Measurements from ENCODE around the gene EIF2S2.
A peak's percentile ranks its signal among the peaks of the same experiment; 100 is the strongest.

The EIF2S2 gene

DNA sequence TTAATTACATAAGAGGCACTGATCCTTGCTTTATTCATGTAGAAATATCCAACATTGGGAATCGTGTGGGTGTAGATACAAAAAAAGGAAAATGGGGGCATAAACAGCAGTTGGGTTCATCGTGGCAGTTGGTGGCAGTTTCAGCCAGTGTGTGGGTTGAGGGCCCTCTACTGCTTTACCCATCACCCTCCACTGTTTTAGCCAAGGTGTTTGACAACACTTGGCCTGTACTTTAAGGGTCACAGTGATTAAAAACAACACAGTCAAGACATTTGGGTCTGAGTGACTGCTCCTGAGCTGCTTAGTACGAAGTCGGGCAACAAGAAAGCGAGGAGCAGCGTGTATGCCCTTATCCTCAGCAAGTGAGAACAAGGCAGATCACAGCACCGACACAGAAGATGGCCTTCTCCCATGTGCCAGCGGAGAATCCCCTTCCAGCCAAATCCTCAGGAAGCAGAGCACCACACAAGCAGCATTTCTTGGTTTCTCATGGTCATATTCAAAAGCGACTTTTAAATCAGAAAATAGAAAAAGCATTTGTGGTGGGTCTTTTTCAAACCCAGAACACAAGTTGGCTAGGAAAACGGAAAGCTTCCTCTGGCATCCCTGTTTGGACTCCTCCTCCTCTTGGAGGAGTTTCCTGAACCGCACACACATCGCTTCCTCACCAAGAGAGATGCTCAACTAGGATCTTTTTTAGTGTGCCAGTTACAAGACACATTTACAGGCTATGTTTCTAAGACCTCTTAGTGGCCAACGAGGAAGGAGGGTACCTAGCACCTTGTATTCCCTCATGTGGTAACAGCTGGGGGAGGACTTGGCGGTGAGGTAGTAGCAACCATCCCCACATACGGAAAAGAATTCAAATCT, 23.5 kb downstream of the EIF2S2 start:
- DNase-seq: no peak

DNA sequence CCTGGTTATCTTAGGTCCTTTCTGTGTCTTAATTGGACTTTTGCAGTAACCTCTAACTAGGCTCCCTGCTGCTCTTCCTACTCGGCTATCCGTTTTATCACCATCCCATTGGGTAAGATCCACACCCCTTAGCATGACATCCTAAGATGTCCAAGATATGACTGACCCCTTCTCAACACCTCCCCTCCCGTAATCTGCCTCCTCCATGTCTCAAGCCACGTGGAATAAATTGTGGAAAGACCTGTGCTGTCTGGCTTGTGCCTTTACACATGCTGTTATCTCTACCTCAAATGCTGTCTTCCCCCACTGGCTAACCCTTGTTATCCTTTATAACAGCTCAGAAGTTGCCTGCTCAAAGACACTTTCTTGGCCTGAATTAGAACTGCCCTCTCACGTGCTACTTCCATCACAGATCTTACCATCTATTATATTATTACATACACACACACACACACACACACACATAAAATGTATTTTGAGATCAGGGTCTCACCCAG, 26.5 kb downstream of the EIF2S2 start:
- DNase-seq: no peak

DNA sequence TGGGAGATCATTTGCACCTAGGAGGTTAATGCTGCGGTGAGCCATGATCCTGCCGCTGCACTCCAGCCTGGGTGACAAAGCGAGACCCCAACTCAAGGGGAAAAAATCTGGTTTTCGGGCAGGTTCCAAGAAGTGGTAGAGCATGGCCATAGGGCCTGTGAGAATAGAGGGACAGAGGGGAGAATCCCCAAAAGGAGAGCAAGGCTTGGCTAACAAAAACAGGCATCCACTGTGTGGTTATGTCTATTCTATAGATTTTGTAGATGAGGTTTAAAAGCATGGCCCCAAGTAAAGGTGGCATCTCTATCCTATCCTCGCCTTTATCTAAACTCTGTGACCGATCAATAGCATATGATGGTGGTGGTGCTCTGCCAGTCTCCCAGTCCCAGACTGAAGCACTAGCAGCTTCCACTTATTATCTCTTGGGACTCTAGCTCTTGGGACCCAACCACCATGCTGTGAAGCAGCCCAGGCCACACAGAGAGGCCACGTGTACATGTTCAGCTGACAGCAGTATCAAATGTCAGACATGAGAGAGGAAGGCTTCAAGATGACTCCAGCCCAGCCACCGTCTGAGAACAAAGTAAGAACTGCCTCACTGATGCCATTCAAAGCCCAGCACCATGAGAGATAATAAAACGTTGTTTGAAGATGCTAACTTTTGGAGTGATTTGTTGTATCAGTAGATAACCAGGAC, 27.7 kb downstream of the EIF2S2 start:
- no peak for DNase-seq

DNA sequence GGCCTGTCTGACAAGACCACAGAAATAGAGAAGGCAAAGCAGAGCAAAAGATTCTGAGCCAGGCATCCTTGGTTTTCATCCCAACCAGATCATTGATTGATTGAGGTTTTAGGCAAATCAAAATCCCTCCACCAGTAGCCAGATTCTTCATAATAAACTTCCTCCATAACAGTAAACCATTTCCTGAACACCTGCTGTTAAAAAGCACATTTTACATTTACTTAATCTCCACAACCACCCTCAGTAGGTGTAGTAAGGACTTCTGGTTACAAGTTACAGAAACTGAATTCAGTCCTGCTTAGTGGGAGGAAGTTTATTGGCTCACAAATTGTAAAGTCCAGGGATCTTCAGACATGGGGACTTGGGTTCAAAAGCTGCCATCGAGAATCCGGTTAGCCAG, 28.3 kb downstream of the EIF2S2 start:
- DNase-seq: no peak

DNA sequence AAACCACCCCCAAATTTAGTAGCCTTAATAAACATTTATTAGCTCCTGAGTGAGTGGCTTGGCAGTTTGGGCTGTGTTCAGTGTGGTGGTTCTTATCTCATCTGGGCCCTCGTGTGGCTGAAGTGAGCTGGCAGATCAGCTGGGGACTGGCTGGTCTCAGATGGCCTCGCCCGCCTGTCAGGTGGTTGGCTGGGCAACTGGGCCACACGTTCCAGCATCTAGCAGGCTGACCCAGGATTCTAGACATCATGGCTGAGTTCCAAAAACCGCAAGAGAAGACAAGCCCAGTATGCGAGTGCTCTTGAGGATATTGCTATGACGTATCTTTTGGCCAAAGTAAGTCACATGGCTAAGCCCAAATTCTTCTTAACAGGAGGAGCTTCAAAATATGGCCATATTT, 28.9 kb downstream of the EIF2S2 start:
- DNase-seq: no peak

DNA sequence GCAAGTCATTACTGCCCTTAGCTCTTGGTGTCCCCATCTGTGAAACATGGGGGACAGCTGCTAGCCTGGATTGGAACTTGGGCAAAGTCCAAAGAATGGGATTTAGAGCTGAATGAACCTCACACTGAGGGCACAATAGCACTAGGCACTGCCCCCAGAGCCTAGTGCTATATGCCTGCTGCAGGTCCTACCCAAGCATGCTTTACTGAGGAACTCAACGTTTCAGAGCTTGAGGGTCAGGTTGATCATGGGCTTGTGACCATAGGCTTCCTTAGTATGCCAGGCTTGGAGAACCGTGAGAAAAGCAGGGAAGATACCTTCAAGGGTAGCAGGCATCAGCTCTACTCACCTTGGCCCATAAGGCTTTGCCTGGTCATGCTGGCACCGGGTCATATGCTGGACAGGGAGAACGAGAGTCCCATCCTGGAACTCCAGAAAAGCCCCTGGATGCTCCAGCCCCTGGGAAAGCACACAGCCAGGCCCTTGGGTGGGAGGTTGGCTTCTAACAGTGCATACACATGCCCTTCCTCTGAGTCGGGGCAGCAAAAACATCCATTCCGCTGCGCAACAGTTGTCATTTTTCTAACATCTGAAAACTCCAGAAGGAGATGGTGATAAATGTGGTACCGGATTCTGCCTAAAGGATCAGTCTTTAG, 29.7 kb downstream of the EIF2S2 start:
- no peak for DNase-seq

DNA sequence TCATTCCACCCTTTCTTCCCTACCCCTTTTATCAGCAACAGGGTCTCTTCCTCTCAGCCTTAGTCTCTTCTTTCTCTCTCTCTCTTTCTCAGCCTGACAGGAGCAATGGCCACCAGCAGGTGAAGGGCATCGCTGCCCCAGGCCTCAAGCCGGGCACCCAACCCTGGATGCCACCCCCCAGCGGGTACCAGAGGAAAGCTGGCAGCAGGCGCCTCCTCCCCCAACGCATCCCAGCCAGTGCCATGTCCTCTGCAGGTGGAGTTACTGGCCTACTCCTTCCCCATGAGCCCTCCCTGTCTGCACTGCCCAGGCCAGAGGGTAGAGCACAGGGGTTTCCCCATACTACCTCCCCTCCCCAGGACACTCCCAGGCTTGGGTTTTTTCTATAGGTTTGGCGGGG, 32.2 kb downstream of the EIF2S2 start:
- DNase-seq: no peak

DNA sequence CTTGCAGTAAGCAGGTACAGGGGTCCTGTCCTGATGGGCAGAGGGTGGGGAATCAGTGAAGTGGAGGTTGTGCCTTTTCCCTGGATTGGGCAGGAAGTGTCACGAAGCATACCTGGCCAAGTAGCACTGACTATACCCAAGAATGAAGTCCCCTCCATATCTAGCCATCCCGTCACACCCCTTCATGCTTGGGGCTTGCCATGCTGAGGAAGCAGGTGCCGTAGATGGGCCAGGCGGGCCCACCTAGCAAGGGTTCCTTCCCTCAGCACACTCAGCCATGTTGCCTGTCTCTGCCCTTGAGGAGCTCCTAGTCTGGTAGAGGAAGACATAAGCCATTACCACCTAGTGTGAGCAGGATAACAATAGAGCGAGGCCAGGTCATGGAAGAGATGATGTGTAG, 33.5 kb downstream of the EIF2S2 start:
- no peak for DNase-seq

DNA sequence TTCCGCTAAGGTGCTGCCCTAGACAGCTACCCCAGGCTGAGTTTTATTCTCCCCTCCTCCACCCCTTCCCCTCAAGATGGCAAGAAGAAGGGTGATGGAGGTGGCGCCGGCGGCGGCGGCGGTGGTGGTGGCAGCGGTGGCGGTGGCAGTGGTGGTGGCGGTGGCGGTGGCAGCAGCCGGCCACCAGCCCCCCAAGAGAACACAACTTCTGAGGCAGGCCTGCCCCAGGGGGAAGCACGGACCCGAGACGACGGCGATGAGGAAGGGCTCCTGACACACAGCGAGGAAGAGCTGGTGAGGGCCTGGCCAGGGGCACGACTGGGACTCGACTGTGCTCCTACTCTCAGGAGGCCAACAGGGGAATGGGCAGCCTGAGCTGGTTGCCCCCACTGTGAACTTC, 35.1 kb downstream of the EIF2S2 start:
- no peak for DNase-seq

DNA sequence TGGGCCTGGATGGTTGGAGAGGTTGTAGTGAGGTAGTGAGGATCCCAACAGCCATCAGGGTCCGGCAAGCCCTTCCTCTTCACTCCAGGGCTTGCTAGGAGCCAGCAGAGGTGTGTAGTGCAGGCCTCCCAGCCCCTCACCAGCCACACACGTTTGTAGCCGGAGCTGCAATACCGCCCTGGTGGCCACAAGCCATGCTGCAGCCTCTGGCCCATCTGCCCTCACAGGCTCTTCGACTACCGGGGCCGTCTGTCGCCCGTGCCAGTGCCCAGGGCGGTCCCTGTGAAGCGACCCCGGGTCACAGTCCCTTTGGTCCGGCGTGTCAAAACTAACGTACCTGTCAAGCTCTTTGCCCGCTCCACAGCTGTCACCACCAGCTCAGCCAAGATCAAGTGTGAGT, 36.4 kb downstream of the EIF2S2 start:
- no peak for DNase-seq

DNA sequence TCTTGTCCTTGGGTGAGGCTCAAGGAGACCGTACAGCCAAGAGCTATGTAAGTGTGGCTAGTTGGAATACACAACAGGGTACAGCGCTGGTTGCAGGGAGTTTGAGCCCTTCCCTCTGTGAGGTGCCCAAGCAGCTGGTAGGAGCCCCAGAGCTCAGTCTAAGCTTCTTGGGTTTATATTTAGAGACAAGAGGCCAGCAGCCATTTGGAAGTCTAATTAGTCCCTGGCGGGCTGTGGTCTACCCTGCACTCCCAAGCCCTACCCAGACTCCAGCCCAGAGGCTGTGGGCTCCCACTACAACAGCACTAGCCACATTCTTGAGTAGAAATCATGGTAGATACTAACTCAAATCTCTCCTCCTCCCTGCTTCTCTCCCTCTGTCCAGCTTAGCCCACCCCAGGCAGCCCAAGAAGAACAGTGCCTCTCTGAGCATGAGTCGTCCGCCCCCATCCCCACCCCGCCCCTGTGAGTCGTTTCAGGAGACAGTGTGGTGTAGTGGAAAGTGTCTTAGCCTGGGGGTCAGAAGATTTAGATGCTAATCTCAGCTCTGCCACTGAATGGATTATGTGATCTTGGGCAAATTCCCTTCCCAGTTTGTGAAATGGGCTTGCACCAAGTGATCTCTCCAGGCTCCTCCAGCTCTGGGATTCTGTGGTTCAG, 37.8 kb downstream of the EIF2S2 start:
- no peak for DNase-seq

DNA sequence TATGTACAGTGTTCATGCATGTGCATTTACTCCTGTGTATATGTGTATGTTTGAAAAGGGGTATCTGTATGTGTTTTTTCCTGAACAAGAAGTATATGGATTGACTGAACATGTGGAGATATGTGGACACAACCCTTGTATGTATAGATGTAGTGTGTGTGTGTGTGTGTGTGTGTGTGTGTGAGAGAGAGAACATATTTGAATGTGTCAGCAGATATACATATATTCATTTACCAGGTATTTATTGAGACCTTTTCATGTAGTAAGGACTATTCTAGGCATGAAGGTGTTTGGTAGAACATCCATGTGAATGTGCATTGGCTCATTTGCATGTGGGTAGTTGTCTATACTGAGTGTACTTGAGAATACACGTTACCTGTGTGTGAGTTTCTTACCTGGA, 39.3 kb downstream of the EIF2S2 start:
- DNase-seq: no peak

DNA sequence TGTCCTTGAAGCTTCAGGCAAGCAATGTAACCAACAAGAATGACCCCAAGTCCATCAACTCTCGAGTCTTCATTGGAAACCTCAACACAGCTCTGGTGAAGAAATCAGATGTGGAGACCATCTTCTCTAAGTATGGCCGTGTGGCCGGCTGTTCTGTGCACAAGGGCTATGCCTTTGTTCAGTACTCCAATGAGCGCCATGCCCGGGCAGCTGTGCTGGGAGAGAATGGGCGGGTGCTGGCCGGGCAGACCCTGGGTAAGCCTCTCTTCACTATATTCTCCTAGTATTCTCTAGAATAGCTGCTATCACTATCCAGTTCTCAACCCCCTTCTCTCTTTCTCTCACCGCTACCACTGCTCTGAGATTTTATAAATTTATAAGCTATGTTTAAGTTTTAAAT, 40.0 kb downstream of the EIF2S2 start:
- no peak for DNase-seq

DNA sequence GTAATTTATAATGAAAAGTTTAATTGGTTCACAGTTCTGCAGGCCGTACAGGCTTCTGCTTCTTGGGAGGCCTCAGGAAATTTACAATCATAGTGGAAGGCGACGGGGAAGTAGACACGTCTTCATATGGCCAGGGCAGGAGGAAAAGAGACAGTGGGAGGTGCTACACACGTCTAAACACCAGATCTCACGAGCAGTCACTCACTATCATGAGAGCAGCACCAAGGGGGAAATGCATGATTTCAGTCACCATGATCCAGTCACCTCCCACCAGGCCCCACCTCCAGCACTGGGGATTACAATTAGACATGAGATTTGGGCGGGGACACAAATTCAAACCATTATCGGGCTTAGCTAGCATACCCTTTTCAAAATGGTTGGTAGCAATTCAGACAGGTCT, 41.2 kb downstream of the EIF2S2 start:
- DNase-seq: no peak

DNA sequence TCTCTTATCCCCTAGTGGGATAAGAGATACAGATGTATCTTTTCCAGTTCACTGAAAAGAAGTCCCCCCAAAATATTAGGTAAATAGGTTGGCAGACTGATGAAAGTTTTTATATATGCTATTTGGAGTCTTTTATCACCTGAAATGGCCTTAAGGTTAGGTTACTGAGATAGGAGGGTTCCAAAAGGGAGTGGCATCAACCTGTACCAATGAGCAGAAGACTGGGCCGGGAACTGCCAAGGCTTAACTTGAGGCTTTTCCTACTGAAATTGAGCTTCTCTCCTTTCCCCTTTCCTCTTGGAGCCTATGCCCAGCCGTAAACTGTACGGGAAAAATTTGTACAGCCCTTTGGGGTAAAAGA, 42.0 kb downstream of the EIF2S2 start:
- no peak for DNase-seq

DNA sequence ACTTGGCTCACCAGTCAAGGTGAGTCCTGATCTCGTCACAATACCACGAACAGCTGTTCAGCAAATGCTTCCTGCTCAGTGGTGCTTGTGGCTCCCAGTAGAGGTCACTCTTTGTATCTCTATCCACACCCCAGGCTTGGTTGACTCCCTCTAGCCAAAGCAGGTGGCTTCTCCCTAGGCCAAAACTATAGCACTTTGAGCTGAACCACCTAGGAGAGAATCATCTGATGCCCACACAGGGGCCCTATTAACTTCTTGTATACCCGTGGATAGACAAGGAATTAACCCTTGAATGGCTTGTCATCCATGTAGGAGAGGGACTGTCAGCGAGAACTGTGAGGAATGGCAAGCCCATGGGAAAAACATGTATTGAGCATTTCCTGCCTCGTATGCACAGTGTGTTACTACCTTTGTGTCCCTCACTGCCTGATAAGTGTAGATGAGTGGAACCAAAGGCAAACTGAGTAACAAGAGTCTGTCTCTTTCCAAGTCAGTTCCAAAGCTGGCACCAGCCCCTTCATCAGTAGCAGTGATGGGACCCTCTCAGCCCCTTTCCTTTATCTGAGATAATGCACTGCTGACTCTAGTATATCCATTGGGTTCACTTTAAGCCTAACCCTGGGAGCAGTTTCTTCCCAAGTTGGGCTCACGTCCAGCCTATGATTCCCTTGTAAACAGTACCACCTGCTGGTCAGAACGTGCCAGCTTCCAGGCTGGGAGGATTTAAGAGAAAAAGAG, 42.5 kb downstream of the EIF2S2 start:
- peak; percentile 62 for DNase-seq

DNA sequence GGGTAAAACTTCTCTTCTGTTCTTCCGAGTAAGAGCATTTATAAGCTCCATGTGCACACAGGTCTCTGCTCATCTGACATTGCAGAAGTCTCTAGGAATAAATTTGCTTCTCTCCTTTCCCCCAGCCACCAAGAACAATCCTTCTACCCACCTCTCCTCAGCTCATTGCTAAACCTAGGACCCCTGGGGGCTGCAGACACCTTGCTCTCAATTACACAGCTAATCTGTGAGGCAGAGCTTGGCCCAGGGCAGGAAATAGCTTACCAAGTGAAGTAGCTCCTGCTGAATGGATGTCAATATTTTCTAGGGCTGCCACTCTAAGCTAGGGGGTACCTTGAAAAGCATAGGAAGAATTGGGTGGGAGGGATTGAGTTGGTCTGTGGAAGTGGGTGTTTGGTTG, 44.0 kb downstream of the EIF2S2 start:
- no peak for DNase-seq

DNA sequence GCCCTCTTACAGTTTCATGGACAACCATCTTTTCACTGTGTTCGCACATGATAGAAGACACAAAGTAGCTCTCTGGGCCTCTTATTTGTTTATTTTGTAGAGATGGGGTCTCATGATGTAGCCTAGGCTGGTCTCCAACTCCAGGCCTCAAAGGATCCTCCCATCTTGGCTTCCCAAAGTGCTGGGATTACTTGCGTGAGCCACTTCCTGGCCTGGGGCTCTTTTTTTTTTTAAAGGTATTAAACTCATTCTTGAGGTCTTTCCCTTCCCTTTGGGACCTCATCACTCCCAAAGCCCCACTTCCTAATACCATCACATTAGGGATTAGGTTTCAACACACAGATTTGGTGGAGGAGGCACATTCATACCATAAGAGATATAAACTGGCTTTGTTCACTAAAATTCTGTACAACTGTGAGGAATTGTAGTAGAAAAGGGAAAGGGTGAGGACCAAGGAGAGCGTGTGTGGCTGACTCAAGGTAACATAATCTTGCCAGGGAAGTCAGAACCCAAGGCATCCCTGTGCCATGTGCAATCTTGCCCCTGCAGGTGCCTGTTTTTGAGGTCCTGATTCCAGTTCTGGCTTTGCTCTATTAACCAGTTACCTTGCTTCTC, 45.5 kb downstream of the EIF2S2 start:
- no peak for DNase-seq

DNA sequence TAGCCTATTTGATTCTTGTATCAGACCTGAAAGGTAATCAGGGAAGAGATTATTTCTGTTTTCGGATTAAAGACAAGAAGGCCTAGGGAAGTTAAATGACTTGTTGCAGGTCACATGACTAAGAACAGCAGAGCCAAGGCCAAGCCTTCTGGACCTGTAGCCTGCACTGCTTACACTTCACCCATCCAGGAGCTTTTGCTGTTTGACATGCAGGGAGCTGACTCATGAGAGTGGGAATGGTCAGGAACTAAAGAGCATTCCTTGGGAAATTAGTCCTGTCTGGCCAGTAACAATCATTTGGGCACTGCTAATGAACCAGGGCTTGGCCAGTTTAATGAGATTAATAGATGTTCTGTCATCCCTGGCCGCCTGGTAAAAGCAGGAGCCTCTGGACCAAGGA, 46.8 kb downstream of the EIF2S2 start:
- DNase-seq: no peak

DNA sequence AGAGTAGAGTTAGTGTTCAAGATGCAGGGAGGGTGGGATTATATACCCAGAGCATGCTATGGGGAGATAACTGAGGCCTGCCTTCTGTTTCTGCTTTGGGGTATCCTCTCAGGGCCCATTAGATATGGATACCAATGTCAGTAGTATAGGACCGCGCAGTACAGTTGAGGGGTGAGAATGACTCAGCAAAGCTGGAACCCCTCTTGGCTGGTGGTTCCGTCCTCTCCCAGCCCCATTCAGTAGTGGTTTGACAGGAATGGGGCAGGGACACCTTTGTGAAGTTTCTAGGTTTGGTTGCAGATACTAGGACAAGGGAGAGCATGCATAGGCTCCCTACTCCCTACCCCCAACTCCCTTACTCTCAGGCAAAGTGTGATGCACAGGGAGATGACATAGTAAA, 47.8 kb downstream of the EIF2S2 start:
- DNase-seq: no peak

DNA sequence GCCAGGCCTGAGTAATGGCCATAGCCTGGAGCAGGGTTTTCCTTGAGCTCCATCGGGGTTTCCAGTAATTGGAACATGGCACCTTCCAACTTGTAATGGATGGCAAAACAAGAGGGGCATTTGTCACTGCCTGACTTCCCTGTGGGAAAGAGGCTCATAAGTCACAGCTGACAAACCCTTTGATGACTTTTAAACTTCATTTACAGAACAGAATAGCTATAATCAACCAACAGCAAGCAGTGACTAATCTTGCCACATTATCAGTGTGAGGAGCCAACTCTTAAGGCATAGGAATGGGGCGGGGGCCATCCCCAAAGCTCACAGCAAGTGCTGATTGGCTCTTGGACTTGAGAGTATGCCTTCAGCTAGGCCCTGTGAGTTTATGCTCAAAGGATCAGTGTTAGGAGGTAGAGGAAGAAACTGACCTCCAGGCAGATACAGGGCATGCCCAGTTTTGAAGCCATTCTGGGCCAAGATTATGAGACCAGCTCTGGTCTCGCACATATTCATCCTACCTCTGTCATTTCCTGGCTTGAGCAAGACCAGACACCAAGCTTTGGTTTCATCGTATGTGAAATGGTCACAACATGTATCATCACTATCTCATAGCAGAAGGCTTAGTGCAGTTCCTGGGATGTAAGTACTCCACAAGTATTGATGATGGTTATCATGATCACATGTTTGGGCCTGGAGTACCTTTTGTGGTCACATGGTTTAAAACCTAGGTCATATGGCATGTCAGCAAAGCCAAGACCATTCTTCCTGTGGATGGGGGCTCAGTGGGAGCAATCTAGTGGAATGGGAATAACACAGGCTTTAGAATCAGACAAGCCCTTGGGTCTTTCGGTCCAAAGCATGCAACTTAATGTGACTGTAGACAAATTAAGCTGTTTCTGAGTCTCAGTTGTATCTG, 49.2 kb downstream of the EIF2S2 start:
- DNase-seq: no peak
